ENCODE data around the gene MYO3B.

Gene MYO3B

GRCh38 chr2:170222298-170222697, 44.4 kb downstream of the MYO3B start:
- no peak for TF ChIP-seq CTCF (IDR thresholded peaks at IDR 0.05; ENCODE audit: control insufficient read depth, extremely low read depth, insufficient read depth)
- DNase-seq (ENCODE audit: low read depth), result no peak
- no peak overlapping the region for H3K4me3 ChIP-seq (ENCODE audit: low read depth, low read length)

- no peak overlapping the region for H3K4me3 ChIP-seq (ENCODE audit: low read depth, low read length)
- no peak for DNase-seq (ENCODE audit: low read depth)
- no peak for TF ChIP-seq CTCF (IDR thresholded peaks at IDR 0.05; ENCODE audit: control insufficient read depth, extremely low read depth, insufficient read depth)
Measured at GRCh38 chr2:170222842-170223241, 44.9 kb downstream of the MYO3B start.

- no peak for DNase-seq (ENCODE audit: low read depth)
- no peak for TF ChIP-seq CTCF (IDR thresholded peaks at IDR 0.05; ENCODE audit: control insufficient read depth, extremely low read depth, insufficient read depth)
- no peak overlapping the region for H3K4me3 ChIP-seq (ENCODE audit: low read depth, low read length)
Measured at GRCh38 chr2:170224692-170225294, 46.8 kb downstream of the MYO3B start.

- TF ChIP-seq CTCF (IDR thresholded peaks at IDR 0.05; ENCODE audit: control insufficient read depth, extremely low read depth, insufficient read depth), result no peak
- DNase-seq (ENCODE audit: low read depth), result no peak
- no peak overlapping the region for H3K4me3 ChIP-seq (ENCODE audit: low read depth, low read length)
Measured at GRCh38 chr2:170226216-170226615, 48.3 kb downstream of the MYO3B start.

- H3K4me3 ChIP-seq (ENCODE audit: low read depth, low read length), result no peak overlapping the region
- no peak for TF ChIP-seq CTCF (IDR thresholded peaks at IDR 0.05; ENCODE audit: control insufficient read depth, extremely low read depth, insufficient read depth)
Measured at GRCh38 chr2:170227507-170227947, 49.6 kb downstream of the MYO3B start.

GRCh38 chr2:170227951-170228350, 50.0 kb downstream of the MYO3B start:
- no peak for DNase-seq (ENCODE audit: low read depth)
- H3K4me3 ChIP-seq (ENCODE audit: low read depth, low read length), result no peak overlapping the region
- TF ChIP-seq CTCF (IDR thresholded peaks at IDR 0.05; ENCODE audit: control insufficient read depth, extremely low read depth, insufficient read depth), result no peak

More at GRCh38 chr2:170227507-170227947, 49.6 kb downstream of the MYO3B start:
- DNase-seq (ENCODE audit: low read depth), result no peak

- H3K4me3 ChIP-seq (ENCODE audit: low read depth, low read length), result no peak overlapping the region
- DNase-seq (ENCODE audit: low read depth), result no peak
- TF ChIP-seq CTCF (IDR thresholded peaks at IDR 0.05; ENCODE audit: control insufficient read depth, extremely low read depth, insufficient read depth), result no peak
Measured at GRCh38 chr2:170228429-170228828, 50.5 kb downstream of the MYO3B start.

Measured in LNCaP clone FGC (cell line).